VCaP (cell line): ENCODE results near the gene OR1M1.

ENCODE experiments used
- H3K27ac ChIP-seq: fragments of 450-650 bp; 2 replicates; pipeline ENCODE4 v1.5.1; 2017
- TF ChIP-seq, protein P1 (sequence below): fragments of 450-650 bp; conservative IDR thresholded peaks from 2 replicates; pipeline ENCODE4 v1.5.1; 2017; ENCODE audit warnings: mild to moderate bottlenecking, moderate library complexity

OR1M1 gene

DNA sequence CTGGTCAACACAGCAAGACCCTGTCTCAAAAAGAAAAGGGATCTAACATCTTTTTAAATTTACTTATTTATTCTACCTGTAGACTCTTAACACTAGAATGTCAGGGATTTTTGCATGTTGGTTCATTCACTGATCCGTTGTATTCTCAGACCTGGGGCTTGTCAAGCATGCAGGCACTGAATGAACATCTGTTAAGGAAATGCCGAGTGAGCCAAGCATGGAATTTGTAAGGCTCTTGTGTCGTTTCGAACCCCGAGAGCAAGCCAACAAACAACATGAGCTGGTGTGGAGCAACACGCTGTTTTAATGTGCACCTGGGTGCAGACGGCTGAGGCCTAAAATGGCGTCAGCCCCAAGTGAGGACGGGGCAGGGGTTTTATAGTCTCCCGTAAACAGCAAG is 10.0 kb upstream of the OR1M1 start:
- TF ChIP-seq, protein P1, sequence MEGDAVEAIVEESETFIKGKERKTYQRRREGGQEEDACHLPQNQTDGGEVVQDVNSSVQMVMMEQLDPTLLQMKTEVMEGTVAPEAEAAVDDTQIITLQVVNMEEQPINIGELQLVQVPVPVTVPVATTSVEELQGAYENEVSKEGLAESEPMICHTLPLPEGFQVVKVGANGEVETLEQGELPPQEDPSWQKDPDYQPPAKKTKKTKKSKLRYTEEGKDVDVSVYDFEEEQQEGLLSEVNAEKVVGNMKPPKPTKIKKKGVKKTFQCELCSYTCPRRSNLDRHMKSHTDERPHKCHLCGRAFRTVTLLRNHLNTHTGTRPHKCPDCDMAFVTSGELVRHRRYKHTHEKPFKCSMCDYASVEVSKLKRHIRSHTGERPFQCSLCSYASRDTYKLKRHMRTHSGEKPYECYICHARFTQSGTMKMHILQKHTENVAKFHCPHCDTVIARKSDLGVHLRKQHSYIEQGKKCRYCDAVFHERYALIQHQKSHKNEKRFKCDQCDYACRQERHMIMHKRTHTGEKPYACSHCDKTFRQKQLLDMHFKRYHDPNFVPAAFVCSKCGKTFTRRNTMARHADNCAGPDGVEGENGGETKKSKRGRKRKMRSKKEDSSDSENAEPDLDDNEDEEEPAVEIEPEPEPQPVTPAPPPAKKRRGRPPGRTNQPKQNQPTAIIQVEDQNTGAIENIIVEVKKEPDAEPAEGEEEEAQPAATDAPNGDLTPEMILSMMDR, result no peak
- H3K27ac ChIP-seq, result no peak overlapping the region

DNA sequence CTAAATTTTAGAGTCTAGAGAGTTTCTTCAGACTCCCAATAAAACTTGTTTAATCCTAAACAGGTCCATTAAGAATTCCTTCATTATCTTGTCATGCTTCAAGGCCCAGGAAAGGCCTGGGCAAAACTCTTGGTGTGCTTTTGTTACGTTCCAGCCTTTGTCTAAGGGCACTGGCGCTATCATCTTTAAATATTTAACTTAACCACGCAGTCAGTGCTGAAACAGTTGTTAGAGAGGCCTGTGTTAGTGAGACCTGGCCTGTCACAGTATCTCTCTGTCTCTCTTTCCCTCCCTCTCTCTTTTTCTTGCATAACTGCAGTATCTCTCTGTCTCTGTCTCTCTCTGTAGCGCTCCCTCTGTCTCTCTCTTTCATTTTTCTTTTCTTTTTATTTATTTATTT is 8.2 kb upstream of the OR1M1 start:
- H3K27ac ChIP-seq, result no peak overlapping the region
- TF ChIP-seq, protein P1, result no peak

DNA sequence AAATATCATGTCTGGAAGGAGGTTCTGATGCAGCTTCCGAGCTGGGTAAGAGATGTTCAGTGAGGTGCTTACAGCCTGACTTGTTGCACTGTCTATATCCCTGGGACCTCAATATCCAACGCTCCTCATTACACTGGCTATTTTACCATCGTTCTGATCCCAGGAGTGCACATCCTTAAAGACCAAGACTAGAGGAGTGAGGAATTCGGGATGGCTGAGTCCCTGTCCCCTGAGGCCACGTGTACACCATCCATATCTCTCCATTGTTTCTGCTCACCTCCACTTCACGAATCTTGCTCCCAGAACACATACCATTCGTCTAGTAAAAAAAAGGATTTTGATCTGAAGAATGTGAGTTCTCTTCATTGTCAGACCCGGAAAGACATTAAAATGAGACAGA is 20.5 kb downstream of the OR1M1 start, which contains the start of gene OR7G2:
Gene OR7G2 (minus strand): TSS at position 101 of the 400 bp plus-strand sequence. CDS start 4,232 bp downstream, outside the sequence.
- TF ChIP-seq, protein P1, result no peak
- no peak within 1 kb of the TSS for H3K27ac ChIP-seq

DNA sequence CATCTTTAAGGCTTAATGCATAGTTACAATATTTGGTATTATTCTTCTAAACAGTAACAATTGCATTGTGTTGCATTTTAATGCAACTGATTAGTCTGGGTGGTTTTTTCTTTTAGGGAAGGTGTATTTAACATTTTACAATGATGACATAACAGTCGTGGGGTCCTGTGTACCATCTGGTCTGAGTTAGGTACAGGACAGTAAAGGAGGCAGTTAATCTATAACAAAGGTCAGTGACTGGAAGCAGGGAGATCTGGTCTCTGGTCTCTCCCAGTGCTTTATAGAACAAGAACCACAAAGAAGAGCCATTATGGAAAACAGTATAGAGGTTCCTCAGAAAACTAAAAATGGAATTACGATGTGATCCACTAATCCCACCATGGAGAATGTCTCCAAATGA is 23.1 kb downstream of the OR1M1 start:
- H3K27ac ChIP-seq, result no peak overlapping the region
- TF ChIP-seq, protein P1, result no peak

DNA sequence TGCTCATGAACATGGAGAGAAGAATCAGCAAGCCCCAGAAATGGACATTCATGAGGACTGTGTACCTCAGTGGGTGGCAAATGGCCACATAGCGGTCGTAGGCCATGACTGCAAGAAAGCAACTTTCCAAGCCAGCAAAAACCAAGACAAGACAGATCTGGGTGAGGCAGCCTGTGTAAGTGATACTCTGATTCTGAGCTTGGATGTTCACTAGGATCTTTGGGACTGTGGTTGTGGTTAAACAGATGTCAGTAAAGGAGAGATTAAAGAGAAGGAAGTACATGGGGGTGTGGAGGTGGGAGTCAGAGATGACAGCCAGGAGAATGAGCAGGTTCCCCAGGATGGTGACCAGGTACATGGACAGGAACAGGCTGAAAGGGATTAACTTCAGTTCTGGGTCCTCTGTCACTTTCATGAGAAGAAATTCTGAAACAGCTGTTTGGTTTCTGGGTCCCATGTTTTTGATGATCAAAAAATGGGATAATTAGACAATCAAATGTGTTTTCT is 28.5 kb downstream of the OR1M1 start, which contains the start of gene OR7G1:
Gene OR7G1 (minus strand): TSS at position 457 of the 507 bp plus-strand sequence. CDS start 0 bp downstream, at position 457.
- TF ChIP-seq, protein P1, result no peak
- no peak within 1 kb of the TSS for H3K27ac ChIP-seq

DNA sequence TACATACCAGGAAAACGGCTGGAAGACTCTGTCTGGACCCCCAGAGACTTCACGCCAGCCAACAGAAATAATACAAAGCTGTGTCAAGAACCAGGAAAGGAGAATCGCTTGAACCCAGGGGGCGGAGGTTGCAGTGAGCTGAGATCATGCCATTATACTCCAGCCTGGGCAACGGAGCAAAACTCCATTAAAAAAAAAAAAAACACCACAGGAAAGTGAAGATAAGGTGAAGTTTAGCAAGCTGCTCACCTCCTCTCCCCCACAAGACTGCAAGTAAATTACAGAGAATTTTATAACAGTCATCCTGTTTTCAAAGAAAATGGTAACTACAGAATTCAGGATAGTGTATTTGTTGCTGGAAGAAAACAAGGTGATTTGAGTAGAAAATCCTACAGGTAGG is 29.7 kb downstream of the OR1M1 start:
- no peak overlapping the region for H3K27ac ChIP-seq
- TF ChIP-seq, protein P1, result no peak

DNA sequence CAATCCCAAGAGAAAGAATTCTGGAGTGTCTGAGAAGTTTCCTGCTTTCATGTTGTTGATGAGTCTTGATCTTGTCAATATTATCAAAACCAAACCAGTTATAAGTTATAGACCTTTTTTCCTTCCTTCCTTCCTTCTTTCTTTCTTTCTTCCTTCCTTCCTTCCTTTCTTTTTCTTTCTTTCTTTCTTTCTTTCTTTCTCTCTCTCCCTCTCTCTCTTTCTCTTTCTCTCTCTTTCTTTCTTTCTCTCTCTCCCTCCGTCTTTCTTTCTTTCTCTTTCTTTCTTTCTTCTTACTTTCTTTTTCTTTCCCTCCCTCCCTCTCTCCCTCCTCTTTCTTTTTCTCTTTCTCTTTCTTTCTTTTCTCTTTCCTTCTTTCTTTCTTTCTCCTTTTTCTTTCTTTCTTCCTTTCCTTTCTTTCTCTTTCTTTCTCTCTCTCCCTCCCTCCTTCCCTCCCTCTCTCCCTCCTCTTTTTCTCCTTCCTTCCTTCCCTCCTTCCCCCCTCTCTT is 40.1 kb downstream of the OR1M1 start, which contains the start of gene OR7G3:
Gene OR7G3 (minus strand): TSS at position 51 of the 506 bp plus-strand sequence. CDS start 0 bp downstream, at position 51.
- TF ChIP-seq, protein P1, result no peak

More for the DNA sequence above, 40.1 kb downstream of the OR1M1 start, which contains the start of gene OR7G3:
- no peak within 1 kb of the TSS for H3K27ac ChIP-seq
